IMR-90 (cell line): ENCODE data around the gene GLIS1. TPM values are rescaled to one million over a fixed set of nuclear protein-coding genes. Genes with fewer than 3 reads are reported as not detected.

Source experiments
- ATAC-seq: fragments of 200-7000 bp; cut with Tn5 transposase; 2 replicates; pipeline ENCODE4 v1.9.1; 2020; ENCODE audit warnings: low read depth, mild to moderate bottlenecking, moderate library complexity
- BruUV-seq: library from RNA; stranded (reverse); fragments of 400-500 nt; replicated peaks from 2 replicates; lab custom pipeline; 2021; lab: Mats Ljungman, UMichigan
- CTCF ChIA-PET: fragments of 300-600 bp; formaldehyde crosslinking; extraction: SDS; loops from one replicate; lab custom pipeline; 2021; ENCODE audit warnings: antibody characterized with exemption; lab: Yijun Ruan, JAX
- POLR2A ChIA-PET: fragments of 300-600 bp; sonication (Branson Sonifier 250); formaldehyde crosslinking; loops from one replicate; lab custom pipeline; 2022; ENCODE audit warnings: antibody characterized with exemption; ENCODE audit not compliant: unreplicated experiment; lab: Charles Lee
- DNase-seq: peaks from one replicate; pipeline ENCODE4 v3.0.0; 2013
- H2AFZ ChIP-seq: replicated peaks from 2 replicates; pipeline ENCODE3; 2013; ENCODE audit warnings: low read length, mild to moderate bottlenecking; ENCODE audit not compliant: poor library complexity
- H2AK5ac ChIP-seq: 2 replicates; pipeline ENCODE4 v1.6.1; 2013; ENCODE audit warnings: low read depth, low read length, inconsistent platforms
- H2AK9ac ChIP-seq: replicated peaks from 2 replicates; pipeline ENCODE3; 2013; ENCODE audit warnings: mild to moderate bottlenecking, low read depth, low read length, moderate library complexity; ENCODE audit not compliant: poor library complexity
- H2BK120ac ChIP-seq: 2 replicates; pipeline ENCODE4 v1.6.1; 2013; ENCODE audit warnings: low read depth, low read length, inconsistent platforms
- H2BK15ac ChIP-seq: 3 replicates; pipeline ENCODE4 v1.6.1; 2013; ENCODE audit warnings: low read depth, low read length, inconsistent platforms
- H2BK20ac ChIP-seq: 2 replicates; pipeline ENCODE4 v1.6.1; 2013; ENCODE audit warnings: low read depth, mild to moderate bottlenecking, inconsistent platforms, low read length, moderate library complexity
- H2BK5ac ChIP-seq: 2 replicates; pipeline ENCODE4 v1.6.1; 2013; ENCODE audit warnings: mild to moderate bottlenecking, low read depth, low read length, inconsistent platforms; ENCODE audit not compliant: poor library complexity, severe bottlenecking
- H3K14ac ChIP-seq: replicated peaks from 2 replicates; pipeline ENCODE4 v1.6.1; 2013; ENCODE audit warnings: low read depth, low read length, inconsistent platforms
- H3K18ac ChIP-seq: 2 replicates; pipeline ENCODE4 v1.6.1; 2013; ENCODE audit warnings: low read depth, low read length, control low read depth
- H3K23ac ChIP-seq: 2 replicates; pipeline ENCODE4 v1.6.1; 2013; ENCODE audit warnings: low read depth, low read length, inconsistent platforms
- H3K27ac ChIP-seq: 2 replicates; pipeline ENCODE4 v1.5.1; 2013; ENCODE audit warnings: mild to moderate bottlenecking, control low read depth, low read length; ENCODE audit not compliant: insufficient read depth
- H3K27me3 ChIP-seq: 2 replicates; pipeline ENCODE4 v1.6.1; 2013; ENCODE audit warnings: low read length; ENCODE audit not compliant: control insufficient read depth, insufficient read depth
- H3K36me3 ChIP-seq: 2 replicates; pipeline ENCODE4 v1.6.1; 2013; ENCODE audit warnings: low read length, mixed read lengths; ENCODE audit not compliant: control insufficient read depth, insufficient read depth
- H3K4ac ChIP-seq: 2 replicates; pipeline ENCODE4 v1.6.1; 2013; ENCODE audit warnings: low read depth, low read length, inconsistent platforms
- H3K4me1 ChIP-seq: 2 replicates; pipeline ENCODE4 v1.6.1; 2013; ENCODE audit warnings: low read length, mixed read lengths; ENCODE audit not compliant: control insufficient read depth, insufficient read depth
- H3K4me2 ChIP-seq: 2 replicates; pipeline ENCODE4 v1.6.1; 2013; ENCODE audit warnings: low read depth, mild to moderate bottlenecking, control low read depth, low read length, moderate library complexity
- H3K4me3 ChIP-seq: 2 replicates; pipeline ENCODE4 v1.5.1; 2013; ENCODE audit warnings: low read depth, mild to moderate bottlenecking, control low read depth, low read length, moderate library complexity; ENCODE audit not compliant: insufficient read depth
- H3K56ac ChIP-seq: 2 replicates; pipeline ENCODE4 v1.6.1; 2013; ENCODE audit warnings: low read length, inconsistent platforms; ENCODE audit not compliant: insufficient read depth; ENCODE audit errors: extremely low read depth
- H3K79me1 ChIP-seq, 2 experiments: 2 replicates each; pipeline ENCODE4 v1.6.1; 2013; ENCODE audit warnings: low read length in 2 of 2, inconsistent platforms in 1 of 2, low read depth in 1 of 2
- H3K9ac ChIP-seq: 2 replicates; pipeline ENCODE4 v1.6.1; 2013; ENCODE audit warnings: low read depth, low read length, control low read depth
- H3K9me1 ChIP-seq: 2 replicates; pipeline ENCODE4 v1.6.1; 2013; ENCODE audit warnings: low read length, inconsistent platforms; ENCODE audit not compliant: insufficient read depth
- H3K9me3 ChIP-seq: 2 replicates; pipeline ENCODE4 v1.6.1; 2013; ENCODE audit warnings: low read length; ENCODE audit not compliant: control insufficient read depth, insufficient read depth
- H4K20me1 ChIP-seq: 2 replicates; pipeline ENCODE4 v1.6.1; 2013; ENCODE audit warnings: low read length, inconsistent platforms; ENCODE audit not compliant: insufficient read depth
- H4K5ac ChIP-seq: 2 replicates; pipeline ENCODE4 v1.6.1; 2013; ENCODE audit warnings: mild to moderate bottlenecking, low read depth, low read length, control low read depth
- H4K8ac ChIP-seq, 2 experiments: 2 replicates each; pipeline ENCODE4 v1.6.1; 2013; ENCODE audit warnings: low read depth in 2 of 2, low read length in 2 of 2, control low read depth in 1 of 2, inconsistent platforms in 1 of 2
- H4K91ac ChIP-seq: 2 replicates; pipeline ENCODE4 v1.6.1; 2013; ENCODE audit warnings: low read depth, low read length, inconsistent platforms; ENCODE audit not compliant: insufficient read depth
- BHLHE40 ChIP-seq: fragments of 150-350 bp; IDR thresholded peaks from 2 replicates; pipeline ENCODE4 v1.6.1; 2016; ENCODE audit warnings: mild to moderate bottlenecking, low read depth, low read length
- CEBPB ChIP-seq: IDR thresholded peaks from 2 replicates; pipeline ENCODE4 v1.6.1; 2012; ENCODE audit warnings: low read depth, low read length, improper control_type of control experiment
- CHD1 ChIP-seq: IDR thresholded peaks from 2 replicates; pipeline ENCODE4 v1.6.1; 2012; ENCODE audit warnings: low read depth, low read length, improper control_type of control experiment
- ELK1 ChIP-seq: fragments of 150-350 bp; IDR thresholded peaks from 2 replicates; pipeline ENCODE4 v1.6.1; 2016; ENCODE audit warnings: low read depth, mild to moderate bottlenecking, low read length, moderate library complexity, borderline replicate concordance
- FOS ChIP-seq: fragments of 150-350 bp; IDR thresholded peaks from 2 replicates; pipeline ENCODE4 v1.6.1; 2016; ENCODE audit warnings: low read depth, low read length
- MAFK ChIP-seq: IDR thresholded peaks from 2 replicates; pipeline ENCODE4 v1.6.1; 2012; ENCODE audit warnings: low read depth, low read length, improper control_type of control experiment
- MAZ ChIP-seq: IDR thresholded peaks from 2 replicates; pipeline ENCODE4 v1.6.1; 2012; ENCODE audit warnings: low read depth, mild to moderate bottlenecking, low read length, improper control_type of control experiment, moderate library complexity, borderline replicate concordance
- MXI1 ChIP-seq: IDR thresholded peaks from 2 replicates; pipeline ENCODE4 v1.6.1; 2012; ENCODE audit warnings: low read depth, mild to moderate bottlenecking, low read length, moderate library complexity, borderline replicate concordance
- NFE2L2 ChIP-seq: fragments of 150-350 bp; IDR thresholded peaks from 2 replicates; pipeline ENCODE4 v1.6.1; 2016; ENCODE audit warnings: low read depth, mild to moderate bottlenecking, low read length
- POLR2A ChIP-seq: IDR thresholded peaks from 2 replicates; pipeline ENCODE4 v1.6.1; 2012; ENCODE audit warnings: mild to moderate bottlenecking, low read depth, low read length
- RAD21 ChIP-seq: IDR thresholded peaks from 2 replicates; pipeline ENCODE4 v1.6.1; 2012; ENCODE audit warnings: low read length, improper control_type of control experiment
- RCOR1 ChIP-seq: IDR thresholded peaks from 2 replicates; pipeline ENCODE4 v1.6.1; 2012; ENCODE audit warnings: mild to moderate bottlenecking, low read length, improper control_type of control experiment; ENCODE audit not compliant: insufficient replicate concordance
- RFX5 ChIP-seq: IDR thresholded peaks from 2 replicates; pipeline ENCODE4 v1.8.0; 2012; ENCODE audit warnings: low read depth, mild to moderate bottlenecking, low read length, moderate library complexity
- SMC3 ChIP-seq: fragments of 150-350 bp; IDR thresholded peaks from 2 replicates; pipeline ENCODE4 v1.6.1; 2016; ENCODE audit warnings: low read depth, mild to moderate bottlenecking, antibody characterized with exemption, low read length, moderate library complexity
- USF2 ChIP-seq: fragments of 150-350 bp; IDR thresholded peaks from 2 replicates; pipeline ENCODE4 v1.6.1; 2017; ENCODE audit warnings: mild to moderate bottlenecking, antibody characterized with exemption, low read length, low read depth
- WGBS, 2 experiments: methylation state at CpG; one replicate each; pipeline versions ENCODE4 v1.1.5 to v1.1.7; 2013; ENCODE audit warnings: missing lambda C conversion rate in 2 of 2; ENCODE audit not compliant: insufficient read length in 1 of 2; ENCODE audit errors: extremely low coverage in 2 of 2; 5-methylcytosine and 5-hydroxymethylcytosine counted together
- dilution Hi-C: fragments of 300-500 bp; cut with HindIII; formaldehyde crosslinking; loops from one replicate; pipeline ENCODE4 v1.14.3; 2018; ENCODE audit warnings: low sequenced_read_pairs; ENCODE audit not compliant: unreplicated experiment
- in situ Hi-C: fragments of 300-500 bp; cut with MboI; formaldehyde crosslinking; loops from 3 replicates; pipeline ENCODE4 v1.14.3; 2019; ENCODE audit warnings: low sequenced_read_pairs, inconsistent platforms, mixed read lengths
- intact Hi-C: fragments of 100-400 bp; cut with micrococcal nuclease; formaldehyde crosslinking; loops from 2 replicates; pipeline ENCODE4 v1.10.0; 2022
- polyA plus RNA-seq, 3 experiments: library from polyadenylated mRNA; depleted of rRNA; stranded (reverse); fragments of >200 nt; gene quantifications; 2 replicates each; pipeline ENCODE4 v1.2.3, GENCODE V29; 2012; ENCODE audit warnings: low replicate concordance in 1 of 3
- total RNA-seq: library from RNA; depleted of rRNA; stranded (reverse); fragments of >200 nt; gene quantifications from 2 replicates; pipeline ENCODE4 v1.2.3, GENCODE V29; 2012
- TF ChIP-seq, protein P1 (sequence below): conservative IDR thresholded peaks from 2 replicates; pipeline ENCODE4 v1.5.1; 2012; ENCODE audit warnings: mild to moderate bottlenecking, low read depth, low read length, improper control_type of control experiment

Gene GLIS1
- total and polyA plus RNA-seq, 2 of the 4 experiments (the other 2 are of a cell fraction) = 0.18 to 2.3 TPM

GRCh38 chr1:53591924-53592323, 147.0 kb downstream of the GLIS1 start:
- Histone ChIP-seq H3K18ac (no peak overlapping the region), H3K4me2 (no peak overlapping the region), H3K27ac (no peak overlapping the region), H3K4me1 (peaks cover 5% of the 10 kb centered on the region; the same call in 1 of the 2 replicates), H2BK120ac (no peak overlapping the region), H3K56ac (no peak overlapping the region), H2AFZ (peak overlapping the region; percentile 21), H3K23ac (no peak overlapping the region), H3K9ac (no peak overlapping the region), H2BK20ac (no peak overlapping the region), H4K91ac (no peak overlapping the region), H4K20me1 (peaks cover 9% of the 10 kb centered on the region), H3K79me1 (no peaks in the 10 kb centered on the region), H4K5ac (no peak overlapping the region), H2AK5ac (no peak overlapping the region), H3K9me3 (no peaks in the 10 kb centered on the region), H3K9me1 (0 out of 2 replicates have a peak, but pooled peaks cover 4% of the 10 kb centered on the region), H2BK5ac (no peak overlapping the region), H3K4ac (no peak overlapping the region), H2AK9ac (no peak overlapping the region), H2BK15ac (no peak overlapping the region), H3K27me3 (no peaks in the 10 kb centered on the region; the same call in 1 of the 2 replicates), H4K8ac (no peak overlapping the region), H3K36me3 (peaks cover 9% of the 10 kb centered on the region; the same call in 1 of the 2 replicates), H3K4me3 (no peak overlapping the region), H3K14ac (no peak overlapping the region)
- dilution Hi-C loops (no loop called here), in situ Hi-C loops (no loop called here), intact Hi-C loops (no loop called here)
- ChIA-PET CTCF (interaction anchor here (1.0 kb wide), 1 partner anchor 12 kb away, joined by 3 read pairs; no protein-coding TSS in a partner anchor), POLR2A (no interaction called here)
- DNase-seq (no peak), ATAC-seq (no peak)
- TF ChIP-seq, protein P1, sequence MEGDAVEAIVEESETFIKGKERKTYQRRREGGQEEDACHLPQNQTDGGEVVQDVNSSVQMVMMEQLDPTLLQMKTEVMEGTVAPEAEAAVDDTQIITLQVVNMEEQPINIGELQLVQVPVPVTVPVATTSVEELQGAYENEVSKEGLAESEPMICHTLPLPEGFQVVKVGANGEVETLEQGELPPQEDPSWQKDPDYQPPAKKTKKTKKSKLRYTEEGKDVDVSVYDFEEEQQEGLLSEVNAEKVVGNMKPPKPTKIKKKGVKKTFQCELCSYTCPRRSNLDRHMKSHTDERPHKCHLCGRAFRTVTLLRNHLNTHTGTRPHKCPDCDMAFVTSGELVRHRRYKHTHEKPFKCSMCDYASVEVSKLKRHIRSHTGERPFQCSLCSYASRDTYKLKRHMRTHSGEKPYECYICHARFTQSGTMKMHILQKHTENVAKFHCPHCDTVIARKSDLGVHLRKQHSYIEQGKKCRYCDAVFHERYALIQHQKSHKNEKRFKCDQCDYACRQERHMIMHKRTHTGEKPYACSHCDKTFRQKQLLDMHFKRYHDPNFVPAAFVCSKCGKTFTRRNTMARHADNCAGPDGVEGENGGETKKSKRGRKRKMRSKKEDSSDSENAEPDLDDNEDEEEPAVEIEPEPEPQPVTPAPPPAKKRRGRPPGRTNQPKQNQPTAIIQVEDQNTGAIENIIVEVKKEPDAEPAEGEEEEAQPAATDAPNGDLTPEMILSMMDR = no peak
- no peak for TF ChIP-seq MXI1
- no peak for TF ChIP-seq BHLHE40
- TF ChIP-seq SMC3 = no peak
- TF ChIP-seq RAD21 = no peak
- TF ChIP-seq FOS = no peak
- TF ChIP-seq RFX5 = no peak
- no peak for TF ChIP-seq ELK1
- no peak for TF ChIP-seq CEBPB
- TF ChIP-seq RCOR1 = no peak
- no peak for TF ChIP-seq MAZ
- no peak for TF ChIP-seq CHD1
- no peak for TF ChIP-seq USF2
- TF ChIP-seq POLR2A = no peak
- no peak for TF ChIP-seq MAFK
- TF ChIP-seq NFE2L2 = no peak
- no TSS peak for BruUV-seq
- WGBS, 2 experiments = no CpG with 5 or more reads among the region's 4 CpGs
